Hematopoietic multipotent progenitor cell treated with erythropoietin and hydrocortisone succinate and interleukin-3 and kit ligand, for 8 days (in vitro differentiated cells): ENCODE results near the gene ADCY7.
"Not testable (repeated sequence)": the region's sequence is repeated elsewhere in the genome, so short reads cannot be mapped to it uniquely, and the experiment has no call there.

Source experiments
- DNase-seq: peaks from one replicate; pipeline ENCODE4 v3.0.0-alpha.2; 2015

The ADCY7 gene

GRCh38 chr16:50343566-50343965 lies 77.2 kb downstream of the ADCY7 start:
- not testable (repeated sequence) for DNase-seq

DNA sequence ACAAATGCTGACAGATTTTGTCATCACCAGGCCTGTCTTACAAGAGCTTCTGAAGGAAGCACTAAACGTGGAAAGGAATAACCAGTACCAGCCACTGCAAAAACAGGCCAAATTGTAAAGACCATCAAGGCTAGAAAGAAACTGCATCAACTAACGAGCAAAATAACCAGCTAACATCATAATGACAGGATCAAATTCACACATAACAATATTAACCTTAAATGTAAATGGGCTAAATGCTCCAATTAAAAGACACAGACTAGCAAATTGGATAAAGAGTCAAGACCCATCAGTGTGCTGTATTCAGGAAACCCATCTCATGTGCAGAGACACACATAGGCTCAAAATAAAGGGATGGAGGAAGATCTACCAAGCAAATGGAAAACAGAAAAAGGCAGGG lies 78.9 kb downstream of the ADCY7 start:
- DNase-seq: not testable (repeated sequence)

DNA sequence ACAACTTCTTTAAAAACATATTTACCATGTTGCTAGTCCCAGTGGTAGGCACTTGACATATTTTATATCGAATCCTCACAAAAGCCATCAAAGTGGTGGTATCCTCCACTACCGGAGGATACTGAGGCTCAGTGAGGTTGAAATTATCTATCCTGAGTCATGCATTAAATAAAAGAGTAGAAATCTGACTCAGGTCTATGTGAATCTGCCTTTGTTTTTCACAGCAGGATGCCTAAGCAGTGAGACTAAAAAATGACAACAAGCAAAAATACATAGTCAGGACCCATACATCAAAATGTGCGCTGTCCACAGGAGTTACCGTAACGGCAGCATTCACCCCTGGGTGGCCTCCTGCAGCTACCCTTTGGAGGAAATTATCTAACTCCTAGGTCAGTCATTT lies 84.8 kb downstream of the ADCY7 start:
- DNase-seq: no peak

GRCh38 chr16:50351952-50352351 lies 85.6 kb downstream of the ADCY7 start:
- no peak for DNase-seq

DNA sequence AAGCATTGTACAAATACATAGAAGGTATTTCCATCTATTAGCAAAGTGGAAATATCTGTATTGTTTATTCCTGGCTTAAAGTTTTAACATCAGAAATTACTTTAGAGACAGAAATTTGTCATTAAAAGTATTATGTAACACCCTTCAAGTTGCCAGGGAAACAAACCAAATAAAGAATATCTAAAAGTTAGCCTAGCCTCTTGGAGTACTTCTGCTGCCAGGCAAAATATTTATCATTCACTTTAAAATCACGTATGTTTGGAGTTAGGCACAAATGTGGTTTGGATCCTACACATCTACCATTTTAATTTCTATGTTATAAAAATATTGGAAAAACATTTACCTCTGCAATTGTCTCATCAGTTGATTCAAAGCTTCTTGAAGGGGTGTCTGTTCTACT lies 87.7 kb downstream of the ADCY7 start:
- no peak for DNase-seq

DNA sequence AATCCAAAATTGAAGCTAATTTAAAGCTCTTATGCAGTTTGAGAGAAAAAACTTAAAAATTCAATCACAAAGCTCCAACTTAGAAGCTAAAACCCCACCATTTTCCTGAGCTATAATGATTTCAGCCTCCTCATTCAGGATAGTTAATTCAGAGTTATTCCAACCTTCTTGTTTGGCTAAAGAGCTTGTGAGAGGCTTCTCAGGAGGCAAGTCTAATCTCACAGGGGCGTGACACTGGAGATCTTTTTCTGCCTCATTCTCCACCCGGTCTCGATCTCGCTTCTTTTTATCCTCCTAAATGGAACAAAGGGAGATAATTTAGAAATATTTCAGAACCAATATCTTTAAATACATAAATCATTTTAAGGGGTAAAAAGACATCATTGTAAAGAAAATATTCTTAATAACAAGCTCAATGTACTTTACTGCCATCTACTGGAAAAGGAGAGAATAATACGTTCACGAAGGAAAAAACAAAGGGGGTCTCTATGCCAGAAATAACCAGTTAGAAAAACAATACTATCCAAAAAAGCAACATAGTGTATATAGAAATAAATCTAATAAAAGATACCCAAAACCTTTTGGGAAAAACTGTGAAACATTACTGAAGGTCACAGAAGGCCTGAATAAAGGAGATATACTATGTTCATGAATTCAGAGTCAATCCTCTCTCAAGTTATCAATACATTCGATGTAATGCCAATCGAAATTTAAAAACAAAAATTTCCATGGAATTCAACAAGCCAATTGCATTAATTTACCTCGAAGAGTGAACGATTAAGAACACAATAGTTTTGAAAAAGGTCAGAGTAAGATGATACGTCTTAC lies 88.5 kb downstream of the ADCY7 start:
- DNase-seq: peak; percentile 39

GRCh38 chr16:50359626-50360025 lies 93.3 kb downstream of the ADCY7 start:
- no peak for DNase-seq

GRCh38 chr16:50360033-50360778 lies 93.9 kb downstream of the ADCY7 start:
- no peak for DNase-seq

- peak; percentile 51 for DNase-seq
Observed at GRCh38 chr16:50360779-50361178, 94.4 kb downstream of the ADCY7 start.

GRCh38 chr16:50363656-50364055 lies 97.3 kb downstream of the ADCY7 start:
- no peak for DNase-seq

GRCh38 chr16:50365791-50366575 lies 99.6 kb downstream of the ADCY7 start:
- no peak for DNase-seq
